CD14-positive monocyte (primary cell): ENCODE results near the gene FAM13A. TPM values are rescaled to one million over a fixed set of nuclear protein-coding genes. Genes with fewer than 3 reads are reported as not detected.

Experiments
- DNase-seq, 3 donors: peaks; one replicate each; pipeline ENCODE4 v3.0.0-alpha.2; 2011 to 2022
- H2AFZ ChIP-seq: 2 replicates; pipeline ENCODE4 v1.6.0; 2012; ENCODE audit warnings: mild to moderate bottlenecking, low read depth, low read length, inconsistent platforms; ENCODE audit not compliant: insufficient read depth, poor library complexity, severe bottlenecking
- H3K27ac ChIP-seq, 2 donors: 1 replicate in 1 of 2; 2 replicates in 1 of 2; pipeline ENCODE4 v1.5.1; 2012 to 2013; ENCODE audit warnings: low read length in 2 of 2, control low read depth in 1 of 2, inconsistent platforms in 1 of 2, low read depth in 1 of 2, mild to moderate bottlenecking in 1 of 2
- H3K27me3 ChIP-seq, 2 donors: one replicate each; pipeline versions ENCODE4 v1.6.0 to v1.6.1; 2011 to 2013; ENCODE audit warnings: low read length in 2 of 2; ENCODE audit not compliant: control insufficient read depth in 2 of 2, insufficient read depth in 2 of 2
- H3K36me3 ChIP-seq, 2 donors: replicated peaks in 1 of 2; 1 replicate in 1 of 2; 2 replicates in 1 of 2; pipeline versions ENCODE4 v1.5.1 to v1.6.1; 2012 to 2013; ENCODE audit warnings: low read length in 2 of 2, control low read depth in 1 of 2, inconsistent platforms in 1 of 2, mild to moderate bottlenecking in 1 of 2; ENCODE audit not compliant: insufficient read depth in 2 of 2, control insufficient read depth in 1 of 2
- H3K4me1 ChIP-seq, 2 donors: 1 replicate in 1 of 2; 2 replicates in 1 of 2; pipeline versions ENCODE4 v1.5.1 to v1.6.1; 2012 to 2013; ENCODE audit warnings: low read length in 2 of 2, control low read depth in 1 of 2, inconsistent platforms in 1 of 2, mild to moderate bottlenecking in 1 of 2, moderate library complexity in 1 of 2; ENCODE audit not compliant: insufficient read depth in 2 of 2, control insufficient read depth in 1 of 2
- H3K4me2 ChIP-seq: replicated peaks from 2 replicates; pipeline ENCODE3; 2012; ENCODE audit warnings: low read length, moderate library complexity, mild to moderate bottlenecking; ENCODE audit not compliant: poor library complexity, severe bottlenecking; ENCODE audit errors: extremely low read depth
- H3K4me3 ChIP-seq, 3 experiments: fragments of 200-600 bp in 1 of 3; sonication (generic) in 1 of 3; replicated peaks in 1 of 3; 1 replicate in 2 of 3; 2 replicates in 1 of 3; pipeline ENCODE4 v1.5.1; 2011 to 2013; ENCODE audit warnings: low read length in 3 of 3, mild to moderate bottlenecking in 3 of 3, control low read depth in 2 of 3, low read depth in 2 of 3, inconsistent platforms in 1 of 3, moderate library complexity in 1 of 3
- H3K79me2 ChIP-seq: 2 replicates; pipeline ENCODE4 v1.6.0; 2012; ENCODE audit warnings: mild to moderate bottlenecking, control low read depth, inconsistent platforms, low read length, moderate library complexity; ENCODE audit not compliant: insufficient read depth
- H3K9ac ChIP-seq: 2 replicates; pipeline ENCODE4 v1.6.0; 2017; ENCODE audit warnings: low read length, mild to moderate bottlenecking; ENCODE audit not compliant: insufficient read depth, poor library complexity, severe bottlenecking
- H3K9me3 ChIP-seq, 2 donors: replicated peaks in 1 of 2; 1 replicate in 1 of 2; 2 replicates in 1 of 2; pipeline versions ENCODE4 v1.5.1 to v1.6.1; 2012 to 2013; ENCODE audit warnings: low read length in 2 of 2, control low read depth in 1 of 2; ENCODE audit not compliant: control insufficient read depth in 1 of 2, insufficient read depth in 1 of 2
- H4K20me1 ChIP-seq: 2 replicates; pipeline ENCODE4 v1.6.0; 2012; ENCODE audit warnings: mild to moderate bottlenecking, low read length, control low read depth, moderate library complexity; ENCODE audit not compliant: insufficient read depth
- H3K27ac Mint-ChIP-seq, 7 donors: one replicate each; pipeline ENCODE4 v1.8.0; 2020; ENCODE audit warnings: mild to moderate bottlenecking in 7 of 7, mixed read lengths in 7 of 7, moderate library complexity in 6 of 7, inconsistent platforms in 2 of 7
- H3K27me3 Mint-ChIP-seq, 3 donors: one replicate each; pipeline ENCODE4 v1.8.0; 2021 to 2022; ENCODE audit warnings: low read depth in 3 of 3, mild to moderate bottlenecking in 3 of 3, mixed read lengths in 3 of 3, moderate library complexity in 3 of 3, inconsistent platforms in 1 of 3
- H3K36me3 Mint-ChIP-seq, 2 donors: one replicate each; pipeline ENCODE4 v1.8.0; 2020; ENCODE audit warnings: mixed read lengths in 2 of 2, inconsistent platforms in 1 of 2, mild to moderate bottlenecking in 1 of 2
- H3K4me1 Mint-ChIP-seq: one replicate; pipeline ENCODE4 v1.8.0; 2020; ENCODE audit warnings: mild to moderate bottlenecking, mixed read lengths
- H3K4me3 Mint-ChIP-seq, 2 donors: one replicate each; pipeline ENCODE4 v1.8.0; 2020; ENCODE audit warnings: mild to moderate bottlenecking in 2 of 2, mixed read lengths in 2 of 2, moderate library complexity in 1 of 2
- H3K9me3 Mint-ChIP-seq, 7 donors: one replicate each; pipeline ENCODE4 v1.8.0; 2020 to 2022; ENCODE audit warnings: mixed read lengths in 7 of 7, mild to moderate bottlenecking in 6 of 7, moderate library complexity in 6 of 7, inconsistent platforms in 2 of 7
- CTCF ChIP-seq: fragments of 200-600 bp; IDR thresholded peaks from one replicate; pipeline ENCODE4 v1.8.0; 2022; ENCODE audit warnings: antibody characterized with exemption, mild to moderate bottlenecking
- WGBS: methylation state at CpG from one replicate; pipeline ENCODE4 v1.1.5; 2013; ENCODE audit warnings: missing lambda C conversion rate; ENCODE audit not compliant: insufficient coverage; 5-methylcytosine and 5-hydroxymethylcytosine counted together
- intact Hi-C, 2 donors: fragments of 100-400 bp; cut with micrococcal nuclease; formaldehyde crosslinking; loops; one replicate each; pipeline versions ENCODE4 v1.15.0 to v1.15.1; 2023
- polyA plus RNA-seq, 3 donors: library from polyadenylated mRNA; depleted of rRNA in 1 of 3; unstranded in 2 of 3; stranded (reverse) in 1 of 3; fragments of 300-500 nt in 2 of 3; fragments of >200 nt in 1 of 3; fragmentation: Illumina TruSeq in 2 of 3; gene quantifications; 1 replicate in 2 of 3; 2 replicates in 1 of 3; pipeline ENCODE4 v1.2.3, GENCODE V29; 2012 to 2021

The FAM13A gene
- polyA plus RNA-seq, 3 donors, result 5.3 to 20.0 (median 6.5) TPM

DNA sequence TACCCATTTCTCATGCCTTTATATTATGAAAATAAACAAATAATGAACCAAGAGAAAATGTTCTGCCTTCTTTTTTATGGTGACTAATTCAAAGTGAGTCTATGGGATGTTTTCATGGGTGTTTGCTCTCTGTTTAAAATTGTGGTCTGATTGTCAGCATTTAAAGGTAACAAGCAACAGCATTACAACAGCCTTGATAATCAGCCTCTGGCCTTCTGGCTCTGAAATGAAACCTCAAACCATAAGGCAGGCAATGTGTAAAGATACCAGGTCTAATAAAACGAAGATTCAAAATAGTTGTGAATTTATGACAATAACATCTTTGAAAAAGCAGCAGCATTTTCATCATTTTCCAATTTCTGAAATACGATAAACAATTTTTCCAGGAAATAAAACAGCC is 63.7 kb downstream of the FAM13A start:
- H3K27ac ChIP-seq, result no peak overlapping the region
- no peaks in the 10 kb centered on the region for H4K20me1 ChIP-seq
- H3K4me1 ChIP-seq, result no peaks in the 10 kb centered on the region
- intact Hi-C loops, result no loop called here
- no peak overlapping the region for H3K4me2 ChIP-seq
- Mint-ChIP-seq H3K9me3 (peaks cover 0 to 5% (median 2%) of the 10 kb centered on the region in 7 donors), H3K27me3 (no peaks in the 10 kb centered on the region), H3K27ac (no peak overlapping the region), H3K4me1 (no peaks in the 10 kb centered on the region), H3K4me3 (no peak overlapping the region), H3K36me3 (no peaks in the 10 kb centered on the region)
- no peaks in the 10 kb centered on the region for H3K36me3 ChIP-seq
- no peak for DNase-seq
- no peak for TF ChIP-seq CTCF
- no peaks in the 10 kb centered on the region for H3K79me2 ChIP-seq
- no peak overlapping the region for H3K9ac ChIP-seq
- no peak overlapping the region for H2AFZ ChIP-seq
- no CpG with 5 or more reads among the region's 2 CpGs for WGBS
- no peaks in the 10 kb centered on the region for H3K9me3 ChIP-seq
- no peaks in the 10 kb centered on the region for H3K27me3 ChIP-seq
- H3K4me3 ChIP-seq, result no peak overlapping the region

DNA sequence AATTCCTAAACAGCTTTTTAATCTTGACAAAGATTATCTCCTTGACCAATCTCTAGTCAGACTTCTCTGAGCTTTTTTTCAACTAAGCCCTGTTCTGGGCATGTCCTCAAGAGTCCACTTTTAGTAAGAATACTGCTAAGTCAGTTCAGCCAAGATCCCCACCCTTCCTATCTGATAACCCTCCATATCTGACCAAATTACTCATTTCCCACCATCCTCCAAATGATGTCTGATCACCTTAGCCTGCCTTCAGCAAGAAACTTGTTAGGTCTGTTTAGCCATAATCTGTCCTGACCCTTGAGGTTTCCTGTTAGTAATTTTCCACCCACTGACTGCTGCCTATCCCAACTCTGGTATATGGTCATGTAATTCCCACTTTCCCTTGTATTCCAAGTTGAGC is 65.2 kb downstream of the FAM13A start:
- no peak for TF ChIP-seq CTCF
- Histone ChIP-seq H3K9me3 (no peaks in the 10 kb centered on the region), H3K4me1 (no peaks in the 10 kb centered on the region), H3K27me3 (no peaks in the 10 kb centered on the region), H3K9ac (no peak overlapping the region), H3K27ac (no peak overlapping the region), H3K79me2 (no peaks in the 10 kb centered on the region), H3K4me2 (no peak overlapping the region), H2AFZ (no peak overlapping the region), H4K20me1 (no peaks in the 10 kb centered on the region), H3K4me3 (no peak overlapping the region), H3K36me3 (no peaks in the 10 kb centered on the region)
- Mint-ChIP-seq H3K27ac (no peak overlapping the region), H3K27me3 (no peaks in the 10 kb centered on the region), H3K4me1 (no peaks in the 10 kb centered on the region), H3K4me3 (no peak overlapping the region), H3K36me3 (no peaks in the 10 kb centered on the region), H3K9me3 (peaks cover 0 to 5% (median 2%) of the 10 kb centered on the region in 7 donors)
- intact Hi-C loops, result no loop called here
- DNase-seq, result no peak
